ENCODE results near the gene AMFR.

Gene AMFR

DNA sequence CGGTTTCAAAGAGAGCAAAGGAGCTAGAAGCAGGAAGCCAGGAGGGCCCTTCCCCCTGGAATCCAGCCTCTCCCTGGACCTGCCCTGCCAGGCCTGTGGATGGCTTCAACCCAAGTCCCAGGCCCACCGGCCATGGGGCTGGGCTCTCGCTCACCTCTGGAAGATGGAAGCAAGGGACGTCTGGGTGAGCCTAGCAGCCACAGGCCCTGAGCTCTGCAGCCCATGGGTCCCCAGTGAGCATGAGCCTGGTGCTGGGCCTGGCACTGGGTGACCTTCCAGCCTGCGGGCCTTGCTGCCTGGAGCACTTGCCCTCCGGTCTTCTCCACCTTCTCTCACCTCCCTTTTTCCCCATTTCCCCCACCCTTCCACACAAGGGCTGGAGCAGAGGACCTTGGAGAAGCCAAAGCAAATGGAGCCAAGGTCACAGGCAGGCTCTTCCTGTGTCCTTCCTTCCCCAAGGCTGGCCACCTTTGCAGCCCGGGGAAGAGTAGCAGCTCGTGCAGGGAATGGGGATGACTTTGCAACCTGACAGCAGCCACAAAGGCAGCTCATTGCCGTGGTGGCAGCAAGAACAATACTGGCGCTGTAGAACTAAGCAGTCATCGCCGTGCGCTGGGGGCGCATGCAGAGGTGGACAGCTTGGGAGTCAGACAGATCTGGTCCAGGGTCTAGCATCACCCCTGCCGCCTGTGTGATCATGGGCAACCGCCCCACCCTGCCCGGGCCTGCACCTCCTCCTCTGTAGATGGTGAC lies 86.6 kb downstream of the AMFR start:
- no peak overlapping the region for H3K4me3 ChIP-seq (ENCODE audit: low read depth, low read length)
- H3K9ac ChIP-seq: no peak overlapping the region
- H3K9me3 ChIP-seq (ENCODE audit: control insufficient read depth, low read length): no peaks in the 10 kb centered on the region
- H3K79me2 ChIP-seq: peaks cover 6% of the 10 kb centered on the region
- H3K27ac ChIP-seq: no peak overlapping the region
- TF ChIP-seq CTCF (IDR thresholded peaks at IDR 0.05): no peak
- H2AFZ ChIP-seq: no peak overlapping the region
- H3K27me3 ChIP-seq (ENCODE audit: control insufficient read depth, insufficient read depth, low read length): no peaks in the 10 kb centered on the region
- no peak overlapping the region for H3K4me2 ChIP-seq (ENCODE audit: low read length)
- no peaks in the 10 kb centered on the region for H3K4me1 ChIP-seq
- H3K36me3 ChIP-seq (ENCODE audit: control insufficient read depth, insufficient read depth, low read length): no peaks in the 10 kb centered on the region

- H3K9ac ChIP-seq: no peak overlapping the region
- H3K4me2 ChIP-seq (ENCODE audit: low read length): no peak overlapping the region
- no peak for TF ChIP-seq CTCF (IDR thresholded peaks at IDR 0.05)
- no peak overlapping the region for H3K27ac ChIP-seq
- H2AFZ ChIP-seq: no peak overlapping the region
- H3K79me2 ChIP-seq: peaks cover 6% of the 10 kb centered on the region
- no peak overlapping the region for H3K4me3 ChIP-seq (ENCODE audit: low read depth, low read length)
- H3K4me1 ChIP-seq: no peaks in the 10 kb centered on the region
- no peaks in the 10 kb centered on the region for H3K27me3 ChIP-seq (ENCODE audit: control insufficient read depth, insufficient read depth, low read length)
- H3K36me3 ChIP-seq (ENCODE audit: control insufficient read depth, insufficient read depth, low read length): no peaks in the 10 kb centered on the region
- H3K9me3 ChIP-seq (ENCODE audit: control insufficient read depth, low read length): no peaks in the 10 kb centered on the region
Observed at GRCh38 chr16:56337858-56338325, 87.5 kb downstream of the AMFR start.

GRCh38 chr16:56337131-56337857 lies 88.1 kb downstream of the AMFR start:
- Histone ChIP-seq H2AFZ (no peak overlapping the region), H3K27me3 (ENCODE audit: control insufficient read depth, insufficient read depth, low read length) (no peaks in the 10 kb centered on the region), H3K9me3 (ENCODE audit: control insufficient read depth, low read length) (no peaks in the 10 kb centered on the region), H3K36me3 (ENCODE audit: control insufficient read depth, insufficient read depth, low read length) (no peaks in the 10 kb centered on the region), H3K4me1 (no peaks in the 10 kb centered on the region), H3K9ac (no peak overlapping the region), H3K27ac (no peak overlapping the region), H3K4me3 (ENCODE audit: low read depth, low read length) (no peak overlapping the region), H3K4me2 (ENCODE audit: low read length) (no peak overlapping the region), H3K79me2 (peaks cover 6% of the 10 kb centered on the region)
- TF ChIP-seq CTCF (IDR thresholded peaks at IDR 0.05): no peak

- Histone ChIP-seq H3K27ac (no peak overlapping the region), H3K9ac (no peak overlapping the region), H3K4me2 (ENCODE audit: low read length) (no peak overlapping the region), H2AFZ (no peak overlapping the region), H3K9me3 (ENCODE audit: control insufficient read depth, low read length) (no peaks in the 10 kb centered on the region), H3K4me1 (no peaks in the 10 kb centered on the region), H3K79me2 (peaks cover 6% of the 10 kb centered on the region), H3K36me3 (ENCODE audit: control insufficient read depth, insufficient read depth, low read length) (no peaks in the 10 kb centered on the region), H3K27me3 (ENCODE audit: control insufficient read depth, insufficient read depth, low read length) (no peaks in the 10 kb centered on the region), H3K4me3 (ENCODE audit: low read depth, low read length) (no peak overlapping the region)
- no peak for TF ChIP-seq CTCF (IDR thresholded peaks at IDR 0.05)
Observed at GRCh38 chr16:56336711-56337110, 88.6 kb downstream of the AMFR start.

Measured in parathyroid adenoma (tissue), 2 donors.